ENCODE results near the gene CYB561D1. TPM values are rescaled to one million over a fixed set of nuclear protein-coding genes. Genes with fewer than 3 reads are reported as not detected.

The CYB561D1 gene
- total RNA-seq, 1 donor: 10.5 TPM

GRCh38 chr1:109467301-109467777 lies 26.6 kb upstream of the CYB561D1 start:
- no peak for TF ChIP-seq CTCF (IDR thresholded peaks at IDR 0.05; ENCODE audit: extremely low read depth, low read depth, low read length)
- Histone ChIP-seq H3K4me1 (ENCODE audit: insufficient read depth, low read length) (peaks cover 3% of the 10 kb centered on the region), H4K20me1 (ENCODE audit: insufficient read depth, low read length) (no peaks in the 10 kb centered on the region), H3K27me3 (ENCODE audit: insufficient read depth, low read length) (peaks cover 87% of the 10 kb centered on the region), H2AFZ (ENCODE audit: low read length) (no peak overlapping the region), H3K36me3 (ENCODE audit: insufficient read depth, low read length) (no peaks in the 10 kb centered on the region), H3K27ac (ENCODE audit: low read depth, low read length) (no peak overlapping the region), H3K79me2 (ENCODE audit: insufficient read depth, low read length) (no peaks in the 10 kb centered on the region), H3K9me3 (ENCODE audit: low read depth, low read length) (no peaks in the 10 kb centered on the region), H3K4me3 (ENCODE audit: insufficient read depth, low read length) (peak overlapping the region; percentile 23), H3K4me2 (ENCODE audit: insufficient read depth, low read length) (no peak overlapping the region)
- DNase-seq (ENCODE audit: insufficient read length, low spot score, missing footprints): peak; percentile 76

GRCh38 chr1:109468061-109468460 lies 25.8 kb upstream of the CYB561D1 start:
- Histone ChIP-seq H3K4me1 (ENCODE audit: insufficient read depth, low read length) (peaks cover 3% of the 10 kb centered on the region), H3K9me3 (ENCODE audit: low read depth, low read length) (no peaks in the 10 kb centered on the region), H2AFZ (ENCODE audit: low read length) (no peak overlapping the region), H3K4me2 (ENCODE audit: insufficient read depth, low read length) (no peak overlapping the region), H3K27me3 (ENCODE audit: insufficient read depth, low read length) (peaks cover 84% of the 10 kb centered on the region), H4K20me1 (ENCODE audit: insufficient read depth, low read length) (no peaks in the 10 kb centered on the region), H3K4me3 (ENCODE audit: insufficient read depth, low read length) (no peak overlapping the region), H3K79me2 (ENCODE audit: insufficient read depth, low read length) (no peaks in the 10 kb centered on the region), H3K27ac (ENCODE audit: low read depth, low read length) (no peak overlapping the region), H3K36me3 (ENCODE audit: insufficient read depth, low read length) (no peaks in the 10 kb centered on the region)
- TF ChIP-seq CTCF (IDR thresholded peaks at IDR 0.05; ENCODE audit: extremely low read depth, low read depth, low read length): no peak
- peak; percentile 73 for DNase-seq (ENCODE audit: insufficient read length, low spot score, missing footprints)

- no peak overlapping the region for H3K27ac ChIP-seq (ENCODE audit: low read depth, low read length)
- H3K4me1 ChIP-seq (ENCODE audit: insufficient read depth, low read length): peaks cover 3% of the 10 kb centered on the region
- H2AFZ ChIP-seq (ENCODE audit: low read length): no peak overlapping the region
- H4K20me1 ChIP-seq (ENCODE audit: insufficient read depth, low read length): no peaks in the 10 kb centered on the region
- TF ChIP-seq CTCF (IDR thresholded peaks at IDR 0.05; ENCODE audit: extremely low read depth, low read depth, low read length): no peak
- H3K27me3 ChIP-seq (ENCODE audit: insufficient read depth, low read length): peaks cover 79% of the 10 kb centered on the region
- DNase-seq (ENCODE audit: insufficient read length, low spot score, missing footprints): peak; percentile 32
- H3K4me3 ChIP-seq (ENCODE audit: insufficient read depth, low read length): no peak overlapping the region
- H3K4me2 ChIP-seq (ENCODE audit: insufficient read depth, low read length): no peak overlapping the region
- no peaks in the 10 kb centered on the region for H3K9me3 ChIP-seq (ENCODE audit: low read depth, low read length)
- H3K79me2 ChIP-seq (ENCODE audit: insufficient read depth, low read length): no peaks in the 10 kb centered on the region
- no peaks in the 10 kb centered on the region for H3K36me3 ChIP-seq (ENCODE audit: insufficient read depth, low read length)
Measured at GRCh38 chr1:109468903-109469302, 25.0 kb upstream of the CYB561D1 start.

GRCh38 chr1:109470245-109470644 lies 23.6 kb upstream of the CYB561D1 start:
- Histone ChIP-seq H3K4me1 (ENCODE audit: insufficient read depth, low read length) (peaks cover 3% of the 10 kb centered on the region), H3K4me2 (ENCODE audit: insufficient read depth, low read length) (no peak overlapping the region), H3K79me2 (ENCODE audit: insufficient read depth, low read length) (no peaks in the 10 kb centered on the region), H4K20me1 (ENCODE audit: insufficient read depth, low read length) (no peaks in the 10 kb centered on the region), H3K27me3 (ENCODE audit: insufficient read depth, low read length) (peaks cover 66% of the 10 kb centered on the region), H3K9me3 (ENCODE audit: low read depth, low read length) (no peaks in the 10 kb centered on the region), H2AFZ (ENCODE audit: low read length) (no peak overlapping the region), H3K27ac (ENCODE audit: low read depth, low read length) (no peak overlapping the region), H3K4me3 (ENCODE audit: insufficient read depth, low read length) (no peak overlapping the region), H3K36me3 (ENCODE audit: insufficient read depth, low read length) (no peaks in the 10 kb centered on the region)
- no peak for TF ChIP-seq CTCF (IDR thresholded peaks at IDR 0.05; ENCODE audit: extremely low read depth, low read depth, low read length)
- DNase-seq (ENCODE audit: insufficient read length, low spot score, missing footprints): no peak

Data from osteoblast (primary cell).